NCI-H2029 treated with DMSO at 0.1 percent for 48 hours (cell line): ENCODE data around the gene PTGER3.
"Not testable (repeated sequence)": the region's sequence is repeated elsewhere in the genome, so short reads cannot be mapped to it uniquely, and the experiment has no call there.

Experiments used
- DNase-seq: peaks from one replicate; lab custom pipeline; 2025; lab: John Stamatoyannopoulos, UW

The PTGER3 gene

DNA sequence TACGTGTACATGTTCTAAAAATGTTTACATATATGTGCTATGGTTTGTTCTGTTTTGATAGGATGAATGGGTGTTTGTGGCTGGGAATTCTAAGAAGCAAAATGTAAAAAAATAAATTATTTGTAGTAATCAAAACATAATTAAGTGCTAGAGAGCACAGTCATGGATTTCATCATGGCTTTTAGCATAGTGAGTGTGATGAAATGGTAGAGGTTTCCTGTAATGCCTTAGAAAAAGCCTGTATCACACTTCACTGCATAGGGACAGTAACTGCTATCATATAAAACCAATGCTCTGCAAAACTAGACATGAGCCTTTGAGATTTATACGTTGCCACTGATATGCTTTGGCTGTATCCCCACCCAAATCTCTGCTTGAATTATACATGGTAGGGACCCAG lies 99.8 kb downstream of the PTGER3 start:
- DNase-seq, result no peak

DNA sequence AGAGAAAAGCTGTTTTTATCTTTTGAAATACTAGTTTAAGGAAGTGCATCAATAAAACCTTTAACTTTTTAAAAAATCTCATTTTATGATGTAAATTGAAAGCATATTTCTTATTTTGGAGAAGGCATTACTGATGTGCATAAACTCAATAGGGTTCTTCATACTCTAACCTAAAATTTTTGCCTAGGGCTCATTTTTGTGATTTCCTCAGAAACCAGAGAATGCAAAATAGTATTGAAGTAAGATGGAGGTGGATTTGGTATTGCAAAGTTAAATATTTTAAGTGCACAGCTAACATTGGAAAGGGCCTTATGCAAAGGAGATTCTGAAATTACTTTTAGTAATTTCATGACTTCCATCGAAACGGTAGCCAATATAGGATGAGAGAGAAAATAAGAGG lies 101.9 kb downstream of the PTGER3 start:
- no peak for DNase-seq

DNA sequence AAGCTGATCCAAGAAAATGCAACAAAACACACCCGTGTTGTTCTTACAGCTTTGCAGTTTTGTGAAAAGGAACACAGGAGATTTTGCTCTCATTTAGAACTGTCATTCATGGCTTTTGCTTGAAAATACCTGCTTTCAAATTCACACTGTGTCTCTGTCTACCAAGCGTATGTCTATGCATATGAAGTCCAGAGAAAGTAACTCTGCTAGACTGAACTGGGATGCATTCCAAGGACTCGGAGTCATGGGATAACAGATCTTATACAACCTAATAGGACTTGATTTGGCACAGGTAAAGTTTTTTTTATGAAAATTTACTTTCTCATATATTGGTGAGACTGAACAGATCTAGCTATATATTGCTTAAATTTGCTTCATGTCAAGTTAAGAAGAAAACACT lies 102.4 kb downstream of the PTGER3 start:
- DNase-seq, result no peak

DNA sequence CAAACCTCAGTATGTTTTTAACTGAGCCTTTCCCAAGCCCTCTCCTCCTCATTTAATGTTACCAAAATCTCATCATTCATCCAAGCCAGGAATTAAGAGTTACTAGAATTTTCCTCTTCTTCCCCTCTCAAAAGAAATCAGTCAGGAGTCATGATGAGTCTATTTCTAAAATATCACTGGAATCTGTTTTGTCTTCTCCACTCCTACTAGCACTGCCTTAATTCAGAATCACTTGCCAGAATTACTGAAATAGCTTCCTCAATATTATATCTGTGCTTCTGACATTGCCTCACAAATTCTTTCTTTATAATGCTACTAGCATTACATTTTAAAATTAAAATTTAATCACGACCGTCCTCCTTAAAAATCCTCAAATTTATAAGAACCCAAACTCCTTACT lies 106.1 kb downstream of the PTGER3 start:
- DNase-seq, result no peak

DNA sequence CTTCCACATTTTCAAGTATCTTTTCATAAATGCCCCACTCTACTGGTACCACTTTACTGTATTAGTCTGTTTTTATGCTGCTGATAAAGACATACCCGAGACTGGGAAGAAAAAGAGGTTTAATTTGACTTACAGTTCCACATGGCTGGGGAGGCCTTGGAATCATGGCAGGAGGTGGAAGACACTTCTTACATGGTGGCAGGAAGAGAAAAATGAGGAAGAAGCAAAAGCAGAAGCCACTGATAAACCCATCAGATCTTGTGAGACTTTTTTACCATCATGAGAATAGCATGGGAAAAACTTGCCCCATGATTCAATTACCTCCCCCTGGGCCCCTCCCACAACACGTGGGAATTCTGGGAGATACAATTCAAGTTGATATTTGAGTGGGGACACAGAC lies 107.2 kb downstream of the PTGER3 start:
- DNase-seq, result not testable (repeated sequence)

DNA sequence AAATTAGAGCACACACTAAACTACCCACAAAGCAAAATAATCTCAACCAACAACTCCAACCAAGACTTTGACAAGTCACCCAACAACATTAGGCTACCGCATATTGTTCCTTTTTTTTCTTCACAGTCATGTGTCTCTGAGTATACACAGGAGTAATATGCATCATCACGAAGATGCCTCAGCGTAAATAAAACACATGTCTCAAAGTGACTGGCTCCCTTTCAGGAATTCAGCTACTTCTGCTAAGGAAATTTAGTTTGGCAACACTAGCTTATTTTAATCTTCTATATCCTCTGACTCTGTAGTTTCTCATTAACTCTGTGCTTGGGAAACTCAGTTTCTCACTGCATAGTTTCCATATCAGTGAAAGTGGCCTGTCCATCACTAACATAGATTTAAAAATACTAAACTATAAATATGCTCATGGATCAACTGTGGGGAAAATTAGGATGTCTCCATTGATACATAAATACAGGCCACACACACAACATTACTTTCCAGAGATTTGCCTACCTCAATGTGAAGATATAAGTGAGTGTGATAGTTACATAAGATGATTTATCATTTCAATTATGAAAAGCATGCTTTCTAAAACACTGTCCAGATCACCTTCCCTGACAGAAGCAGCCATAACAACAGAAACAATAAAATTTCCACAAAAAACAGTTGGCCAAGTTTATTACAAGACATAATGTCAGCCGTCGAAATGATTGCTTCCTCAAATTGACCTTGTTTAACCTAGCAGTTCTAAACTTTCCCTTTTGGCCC lies 113.2 kb downstream of the PTGER3 start:
- DNase-seq, result no peak

DNA sequence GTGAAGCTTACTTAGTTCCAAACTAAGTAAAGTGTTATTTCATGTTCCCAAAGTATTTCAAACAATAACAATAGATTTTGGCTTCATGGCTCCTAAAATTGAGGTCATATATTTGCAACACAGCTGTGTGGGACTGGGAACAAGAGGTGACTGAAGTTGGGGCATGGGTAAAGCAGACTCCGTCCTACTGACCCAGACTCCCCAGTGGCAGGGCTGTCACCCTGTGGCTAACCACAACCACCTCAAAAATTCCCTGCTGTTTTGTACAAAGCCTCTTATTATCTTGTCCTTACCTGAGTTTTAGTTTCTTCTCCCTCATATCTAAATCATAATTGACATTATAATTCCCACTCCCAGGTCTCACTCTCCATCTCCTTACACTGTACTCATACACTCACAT lies 117.6 kb downstream of the PTGER3 start:
- DNase-seq, result no peak

DNA sequence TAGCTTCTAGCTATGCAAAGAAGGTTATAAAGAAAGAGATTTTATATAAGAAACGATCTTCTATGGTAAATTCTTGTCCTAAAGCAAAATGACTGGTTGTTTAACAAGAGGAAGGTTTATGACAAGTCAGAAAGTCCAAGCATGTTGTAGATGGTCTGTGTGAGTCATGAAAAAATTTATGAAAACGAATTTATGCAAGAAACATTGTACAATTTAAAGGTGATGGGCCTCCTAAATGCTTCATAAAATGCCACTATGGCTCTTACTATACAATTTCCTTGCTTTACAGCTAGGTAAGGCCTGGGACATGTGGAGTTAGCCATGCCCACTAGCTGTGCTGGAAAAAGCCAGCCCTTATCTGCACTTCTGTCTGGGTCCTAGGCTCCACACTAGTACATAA lies 125.4 kb downstream of the PTGER3 start:
- no peak for DNase-seq
